ENCODE measurements around the gene SHPK.

SHPK gene

DNA sequence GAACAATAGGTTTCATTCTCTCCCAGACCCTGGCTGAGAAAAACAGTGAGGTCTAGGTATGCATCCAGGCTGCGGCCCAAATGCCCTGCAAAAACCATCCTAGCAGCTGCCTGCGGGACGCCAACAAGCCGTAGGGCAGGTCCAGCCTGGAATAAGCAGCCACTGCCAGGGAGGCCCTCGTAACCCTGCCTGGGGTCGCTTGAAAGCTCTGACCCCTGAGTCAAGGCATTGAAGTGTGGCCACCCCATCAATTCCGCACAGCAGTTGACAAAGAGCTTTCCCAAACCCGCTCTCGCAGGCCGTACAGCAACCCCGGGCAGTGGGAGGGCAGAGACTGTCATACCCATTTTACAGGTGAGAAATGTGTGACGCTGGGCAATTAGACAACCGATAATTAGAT, 38.0 kb downstream of the SHPK start (continued):
- TF ChIP-seq KLF1 (tag by site-specific recombination; IDR thresholded peaks at IDR 0.05), result no peak

DNA sequence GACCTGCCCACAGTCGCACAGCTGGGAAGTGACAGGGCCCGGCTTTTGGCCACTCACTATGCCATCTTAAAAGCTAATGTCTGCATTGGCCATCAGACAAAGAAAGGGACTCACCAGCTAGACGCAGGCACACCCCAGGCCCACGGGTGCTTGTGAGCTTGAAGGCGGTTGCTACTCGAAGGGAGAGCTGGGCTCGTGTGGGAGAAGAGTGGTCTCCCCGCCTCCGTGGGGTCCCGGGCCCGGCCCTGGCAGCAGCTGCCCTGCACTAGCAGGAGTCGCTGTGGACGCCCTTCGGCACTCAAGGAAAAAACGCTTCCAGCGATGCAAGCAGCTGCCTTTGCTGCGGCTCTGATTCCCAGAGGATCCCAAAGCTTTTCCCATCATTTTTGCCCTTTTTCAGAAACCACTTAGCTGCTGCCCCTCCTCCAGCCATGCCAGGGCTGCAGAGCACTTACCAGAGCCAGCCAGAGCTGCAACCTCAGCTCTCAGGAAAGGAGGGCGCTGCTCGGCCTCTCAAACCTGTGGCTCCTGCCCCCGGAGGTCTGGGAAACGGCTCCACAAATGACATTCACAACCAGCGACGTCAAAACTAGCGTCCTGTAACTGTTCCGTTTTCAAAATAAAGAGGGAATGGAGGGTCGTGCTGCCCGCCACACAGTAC, 39.1 kb downstream of the SHPK start:
- Histone ChIP-seq H3K9me3 (ENCODE audit: control insufficient read depth, insufficient read depth, low read depth, low read length) (no peaks in the 10 kb centered on the region), H3K27ac (ENCODE audit: extremely low read depth, low read depth, low read length) (no peak overlapping the region), H3K36me3 (ENCODE audit: control insufficient read depth in 2 of 2, insufficient read depth in 1 of 2, low read length in 2 of 2) (peaks cover 0 to 14% of the 10 kb centered on the region in 2 experiments; a peak in 2 of 3 replicates), H3K4me3 (ENCODE audit: low read depth, low read length) (no peak overlapping the region), H3K4me1 (ENCODE audit: control insufficient read depth, insufficient read depth, low read length) (no peaks in the 10 kb centered on the region)
- CTCF ChIA-PET, result interaction anchor here (0.7 kb wide), 1 partner anchor 614 kb away, joined by 3 read pairs; no protein-coding TSS in a partner anchor
- POLR2A ChIA-PET, result interaction anchor here (0.5 to 1.0 kb wide), 2 partner anchors 36 to 39 kb away, joined by 3 to 4 read pairs; partner anchors contain the start of gene SHPK
- TF ChIP-seq, protein P1, sequence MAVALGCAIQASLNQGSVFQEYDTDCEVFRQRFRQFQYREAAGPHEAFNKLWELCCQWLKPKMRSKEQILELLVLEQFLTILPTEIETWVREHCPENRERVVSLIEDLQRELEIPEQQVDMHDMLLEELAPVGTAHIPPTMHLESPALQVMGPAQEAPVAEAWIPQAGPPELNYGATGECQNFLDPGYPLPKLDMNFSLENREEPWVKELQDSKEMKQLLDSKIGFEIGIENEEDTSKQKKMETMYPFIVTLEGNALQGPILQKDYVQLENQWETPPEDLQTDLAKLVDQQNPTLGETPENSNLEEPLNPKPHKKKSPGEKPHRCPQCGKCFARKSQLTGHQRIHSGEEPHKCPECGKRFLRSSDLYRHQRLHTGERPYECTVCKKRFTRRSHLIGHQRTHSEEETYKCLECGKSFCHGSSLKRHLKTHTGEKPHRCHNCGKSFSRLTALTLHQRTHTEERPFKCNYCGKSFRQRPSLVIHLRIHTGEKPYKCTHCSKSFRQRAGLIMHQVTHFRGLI (tag by site-specific recombination; IDR thresholded peaks at IDR 0.05), result no peak
- TF ChIP-seq BCL11B (tag by site-specific recombination; IDR thresholded peaks at IDR 0.05; ENCODE audit: low read depth) (no peak), ZNF354C (tag by site-specific recombination; IDR thresholded peaks at IDR 0.05; ENCODE audit: borderline replicate concordance, low read depth) (no peak), ZBTB20 (tag by site-specific recombination; IDR thresholded peaks at IDR 0.05) (no peak), ZNF121 (tag by site-specific recombination; IDR thresholded peaks at IDR 0.05) (no peak), ZBTB48 (tag by site-specific recombination; IDR thresholded peaks at IDR 0.05) (no peak), ZNF629 (tag by site-specific recombination; IDR thresholded peaks at IDR 0.05) (no peak), ZNF114 (tag by site-specific recombination; IDR thresholded peaks at IDR 0.05) (no peak), ZIC2 (tag by site-specific recombination; IDR thresholded peaks at IDR 0.05) (no peak), ZNF610 (tag by site-specific recombination; IDR thresholded peaks at IDR 0.05; ENCODE audit: borderline replicate concordance) (no peak)
- TF ChIP-seq, protein P2, sequence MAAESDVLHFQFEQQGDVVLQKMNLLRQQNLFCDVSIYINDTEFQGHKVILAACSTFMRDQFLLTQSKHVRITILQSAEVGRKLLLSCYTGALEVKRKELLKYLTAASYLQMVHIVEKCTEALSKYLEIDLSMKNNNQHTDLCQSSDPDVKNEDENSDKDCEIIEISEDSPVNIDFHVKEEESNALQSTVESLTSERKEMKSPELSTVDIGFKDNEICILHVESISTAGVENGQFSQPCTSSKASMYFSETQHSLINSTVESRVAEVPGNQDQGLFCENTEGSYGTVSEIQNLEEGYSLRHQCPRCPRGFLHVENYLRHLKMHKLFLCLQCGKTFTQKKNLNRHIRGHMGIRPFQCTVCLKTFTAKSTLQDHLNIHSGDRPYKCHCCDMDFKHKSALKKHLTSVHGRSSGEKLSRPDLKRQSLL (tag by site-specific recombination; IDR thresholded peaks at IDR 0.05), result no peak
- TF ChIP-seq, protein P3, sequence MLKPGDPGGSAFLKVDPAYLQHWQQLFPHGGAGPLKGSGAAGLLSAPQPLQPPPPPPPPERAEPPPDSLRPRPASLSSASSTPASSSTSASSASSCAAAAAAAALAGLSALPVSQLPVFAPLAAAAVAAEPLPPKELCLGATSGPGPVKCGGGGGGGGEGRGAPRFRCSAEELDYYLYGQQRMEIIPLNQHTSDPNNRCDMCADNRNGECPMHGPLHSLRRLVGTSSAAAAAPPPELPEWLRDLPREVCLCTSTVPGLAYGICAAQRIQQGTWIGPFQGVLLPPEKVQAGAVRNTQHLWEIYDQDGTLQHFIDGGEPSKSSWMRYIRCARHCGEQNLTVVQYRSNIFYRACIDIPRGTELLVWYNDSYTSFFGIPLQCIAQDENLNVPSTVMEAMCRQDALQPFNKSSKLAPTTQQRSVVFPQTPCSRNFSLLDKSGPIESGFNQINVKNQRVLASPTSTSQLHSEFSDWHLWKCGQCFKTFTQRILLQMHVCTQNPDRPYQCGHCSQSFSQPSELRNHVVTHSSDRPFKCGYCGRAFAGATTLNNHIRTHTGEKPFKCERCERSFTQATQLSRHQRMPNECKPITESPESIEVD (tag by site-specific recombination; IDR thresholded peaks at IDR 0.05), result no peak
- TF ChIP-seq, protein P4, sequence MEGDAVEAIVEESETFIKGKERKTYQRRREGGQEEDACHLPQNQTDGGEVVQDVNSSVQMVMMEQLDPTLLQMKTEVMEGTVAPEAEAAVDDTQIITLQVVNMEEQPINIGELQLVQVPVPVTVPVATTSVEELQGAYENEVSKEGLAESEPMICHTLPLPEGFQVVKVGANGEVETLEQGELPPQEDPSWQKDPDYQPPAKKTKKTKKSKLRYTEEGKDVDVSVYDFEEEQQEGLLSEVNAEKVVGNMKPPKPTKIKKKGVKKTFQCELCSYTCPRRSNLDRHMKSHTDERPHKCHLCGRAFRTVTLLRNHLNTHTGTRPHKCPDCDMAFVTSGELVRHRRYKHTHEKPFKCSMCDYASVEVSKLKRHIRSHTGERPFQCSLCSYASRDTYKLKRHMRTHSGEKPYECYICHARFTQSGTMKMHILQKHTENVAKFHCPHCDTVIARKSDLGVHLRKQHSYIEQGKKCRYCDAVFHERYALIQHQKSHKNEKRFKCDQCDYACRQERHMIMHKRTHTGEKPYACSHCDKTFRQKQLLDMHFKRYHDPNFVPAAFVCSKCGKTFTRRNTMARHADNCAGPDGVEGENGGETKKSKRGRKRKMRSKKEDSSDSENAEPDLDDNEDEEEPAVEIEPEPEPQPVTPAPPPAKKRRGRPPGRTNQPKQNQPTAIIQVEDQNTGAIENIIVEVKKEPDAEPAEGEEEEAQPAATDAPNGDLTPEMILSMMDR (tag by site-specific recombination; IDR thresholded peaks at IDR 0.05), result no peak

DNA sequence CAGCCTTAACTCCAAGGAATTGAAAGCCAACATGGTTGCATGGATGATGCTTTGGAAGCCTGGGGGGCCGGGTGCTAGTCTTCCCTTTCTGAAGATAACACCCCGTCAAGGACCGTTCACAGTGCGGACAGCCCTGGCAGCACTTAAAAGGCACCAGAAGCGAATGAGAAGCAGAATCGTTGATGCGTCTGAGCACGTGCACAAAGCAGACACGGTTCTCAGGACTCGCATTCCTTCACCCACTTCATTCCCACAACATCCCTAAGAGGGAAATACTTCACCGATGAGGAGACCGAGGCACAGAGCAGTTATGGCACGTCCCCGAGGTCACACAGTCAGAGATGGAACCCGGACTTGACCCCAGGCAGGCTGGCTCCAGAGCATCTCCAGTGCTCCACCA, 41.1 kb downstream of the SHPK start:
- Histone ChIP-seq H3K4me3 (ENCODE audit: low read depth, low read length) (no peak overlapping the region), H3K36me3 (ENCODE audit: control insufficient read depth in 2 of 2, insufficient read depth in 1 of 2, low read length in 2 of 2) (peaks cover 0 to 34% of the 10 kb centered on the region in 2 experiments; a peak in 2 of 3 replicates), H3K27ac (ENCODE audit: extremely low read depth, low read depth, low read length) (no peak overlapping the region), H3K4me1 (ENCODE audit: control insufficient read depth, insufficient read depth, low read length) (no peaks in the 10 kb centered on the region), H3K9me3 (ENCODE audit: control insufficient read depth, insufficient read depth, low read depth, low read length) (no peaks in the 10 kb centered on the region)
- POLR2A ChIA-PET, result no interaction called here
- TF ChIP-seq, protein P1 (tag by site-specific recombination; IDR thresholded peaks at IDR 0.05), result no peak
- TF ChIP-seq PRDM1 (tag by site-specific recombination; IDR thresholded peaks at IDR 0.05), result no peak
- CTCF ChIA-PET, result interaction anchor here (1.2 kb wide), 1 partner anchor 546 kb away, joined by 3 read pairs; no protein-coding TSS in a partner anchor

All from HEK293 (cell line).